Caco-2 (cell line): ENCODE results near the gene CDK5R1. TPM values are rescaled to one million over a fixed set of nuclear protein-coding genes. Genes with fewer than 3 reads are reported as not detected.

Source experiments
- BruUV-seq: library from RNA; stranded (reverse); fragments of 400-500 nt; replicated peaks from 2 replicates; lab custom pipeline; 2021; lab: Mats Ljungman, UMichigan
- CTCF ChIA-PET: fragments of 300-600 bp; sonication (Branson Sonifier 250); formaldehyde crosslinking; loops from one replicate; lab custom pipeline; 2022; ENCODE audit warnings: antibody characterized with exemption; lab: Charles Lee
- POLR2A ChIA-PET: fragments of 300-600 bp; sonication (Branson Sonifier 250); formaldehyde crosslinking; loops from one replicate; lab custom pipeline; 2022; ENCODE audit warnings: antibody characterized with exemption; lab: Charles Lee
- DNase-seq, 2 experiments: peaks; one replicate each; pipeline versions ENCODE4 v3.0.0 to v3.0.0-alpha.2; 2020 to 2022
- H3K27me3 ChIP-seq: replicated peaks from 2 replicates; pipeline ENCODE4 v1.6.0; 2011; ENCODE audit warnings: low read length; ENCODE audit not compliant: control insufficient read depth, insufficient read depth
- H3K36me3 ChIP-seq: 2 replicates; pipeline ENCODE4 v1.5.1; 2011; ENCODE audit warnings: low read length; ENCODE audit not compliant: control insufficient read depth, insufficient read depth
- H3K4me1 ChIP-seq: fragments of 250-450 bp; sonication (Bioruptor Pico); 2 replicates; pipeline ENCODE4 v1.5.1; 2020; ENCODE audit warnings: mild to moderate bottlenecking
- H3K4me3 ChIP-seq: 2 replicates; pipeline ENCODE4 v1.5.1; 2011; ENCODE audit warnings: low read depth, mild to moderate bottlenecking, control low read depth, low read length
- H3K9me3 ChIP-seq: fragments of 250-450 bp; sonication (Bioruptor Pico); 2 replicates; pipeline ENCODE4 v1.5.1; 2020; ENCODE audit warnings: mild to moderate bottlenecking, moderate library complexity
- H3K27ac Mint-ChIP-seq: one replicate; pipeline ENCODE4 v1.8.0; 2022; ENCODE audit warnings: mixed read lengths; ENCODE audit not compliant: unreplicated experiment
- H3K27me3 Mint-ChIP-seq: one replicate; pipeline ENCODE4 v1.8.0; 2022; ENCODE audit warnings: mixed read lengths; ENCODE audit not compliant: insufficient read depth, unreplicated experiment
- H3K36me3 Mint-ChIP-seq: one replicate; pipeline ENCODE4 v1.8.0; 2022; ENCODE audit warnings: mild to moderate bottlenecking, mixed read lengths; ENCODE audit not compliant: insufficient read depth, unreplicated experiment
- H3K4me1 Mint-ChIP-seq: one replicate; pipeline ENCODE4 v1.8.0; 2022; ENCODE audit warnings: low read depth, mixed read lengths; ENCODE audit not compliant: unreplicated experiment
- H3K4me3 Mint-ChIP-seq: one replicate; pipeline ENCODE4 v1.8.0; 2022; ENCODE audit warnings: mild to moderate bottlenecking, moderate library complexity, mixed read lengths; ENCODE audit not compliant: unreplicated experiment
- H3K9me3 Mint-ChIP-seq: one replicate; pipeline ENCODE4 v1.8.0; 2022; ENCODE audit warnings: mixed read lengths; ENCODE audit not compliant: unreplicated experiment
- CTCF ChIP-seq, 2 experiments: fragments of 200-600 bp in 1 of 2; IDR thresholded peaks; 1 replicate in 1 of 2; 2 replicates in 1 of 2; pipeline versions ENCODE4 v1.5.1 to v1.8.0; 2011 to 2022; ENCODE audit warnings: antibody characterized with exemption in 1 of 2, control low read depth in 1 of 2, inconsistent platforms in 1 of 2, low read depth in 1 of 2, low read length in 1 of 2, mild to moderate bottlenecking in 1 of 2, moderate library complexity in 1 of 2; ENCODE audit not compliant: insufficient read depth in 1 of 2, severe bottlenecking in 1 of 2, unreplicated experiment in 1 of 2
- intact Hi-C: fragments of 100-400 bp; cut with micrococcal nuclease; formaldehyde crosslinking; loops from one replicate; pipeline ENCODE4 v1.10.0; 2022; ENCODE audit not compliant: unreplicated experiment
- total RNA-seq: library from RNA; stranded (reverse); gene quantifications from 2 replicates; pipeline ENCODE4 v1.2.3, GENCODE V29; 2022

CDK5R1 gene
- total RNA-seq, 1 experiment from 2014 or later, result 6.6 TPM

- no TSS peak for BruUV-seq
- ChIA-PET POLR2A (no interaction called here), CTCF (interaction anchor here (1.4 kb wide), 1 partner anchor 17 kb away, joined by 3 read pairs; no protein-coding TSS in a partner anchor)
- Histone ChIP-seq H3K27me3 (no peaks in the 10 kb centered on the region), H3K9me3 (no peaks in the 10 kb centered on the region), H3K36me3 (peaks cover 8% of the 10 kb centered on the region), H3K4me3 (no peak overlapping the region), H3K4me1 (no peaks in the 10 kb centered on the region)
- Mint-ChIP-seq H3K9me3 (no peaks in the 10 kb centered on the region), H3K36me3 (peaks cover 95% of the 10 kb centered on the region), H3K4me1 (peaks cover 3% of the 10 kb centered on the region), H3K27me3 (no peaks in the 10 kb centered on the region), H3K4me3 (no peak overlapping the region), H3K27ac (no peak overlapping the region)
- intact Hi-C loops, result no loop called here
- no peak for DNase-seq
- TF ChIP-seq CTCF (IDR thresholded peaks at IDR 0.05; ENCODE audit: insufficient read depth in 1 of 2, low read depth in 1 of 2, low read length in 1 of 2, severe bottlenecking in 1 of 2, unreplicated experiment in 1 of 2), result no peak
Measured at GRCh38 chr17:32479074-32479617, 7.6 kb upstream of the CDK5R1 start.

DNA sequence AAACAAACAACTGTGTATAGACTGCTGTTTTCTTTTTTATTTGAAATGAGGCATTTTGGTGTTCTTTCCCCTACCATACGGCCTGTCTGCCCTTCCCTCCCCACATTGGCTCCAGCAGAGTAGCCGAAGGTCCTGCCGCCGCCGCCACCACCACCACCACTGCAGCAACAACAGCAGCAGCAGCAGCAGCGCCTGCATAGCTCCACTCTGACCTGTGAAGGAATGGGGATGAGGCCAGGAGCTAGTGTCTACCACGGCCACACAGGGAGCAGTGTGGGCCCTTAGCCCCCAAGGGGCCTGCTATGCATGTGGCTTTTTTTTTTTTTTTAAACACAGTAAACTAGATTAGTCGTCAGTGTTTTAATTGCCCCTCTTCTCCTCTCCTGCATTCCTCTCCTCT, 5.6 kb upstream of the CDK5R1 start:
- CTCF ChIA-PET, result interaction anchor here (0.7 kb wide), 1 partner anchor 1093 kb away, joined by 12 read pairs; no protein-coding TSS in a partner anchor
- Histone ChIP-seq H3K36me3 (peaks cover 6% of the 10 kb centered on the region; the same call in 1 of the 2 replicates), H3K27me3 (no peaks in the 10 kb centered on the region), H3K4me1 (peaks cover 10% of the 10 kb centered on the region), H3K9me3 (no peaks in the 10 kb centered on the region), H3K4me3 (no peak overlapping the region)
- no peak for TF ChIP-seq CTCF (IDR thresholded peaks at IDR 0.05; ENCODE audit: insufficient read depth in 1 of 2, low read depth in 1 of 2, low read length in 1 of 2, severe bottlenecking in 1 of 2, unreplicated experiment in 1 of 2)
- Mint-ChIP-seq H3K27me3 (no peaks in the 10 kb centered on the region), H3K4me3 (no peak overlapping the region), H3K27ac (no peak overlapping the region), H3K36me3 (peaks cover 91% of the 10 kb centered on the region), H3K9me3 (no peaks in the 10 kb centered on the region), H3K4me1 (peaks cover 12% of the 10 kb centered on the region)
- DNase-seq, result no peak
- intact Hi-C loops, result no loop called here
- BruUV-seq, result no TSS peak
- POLR2A ChIA-PET, result no interaction called here

DNA sequence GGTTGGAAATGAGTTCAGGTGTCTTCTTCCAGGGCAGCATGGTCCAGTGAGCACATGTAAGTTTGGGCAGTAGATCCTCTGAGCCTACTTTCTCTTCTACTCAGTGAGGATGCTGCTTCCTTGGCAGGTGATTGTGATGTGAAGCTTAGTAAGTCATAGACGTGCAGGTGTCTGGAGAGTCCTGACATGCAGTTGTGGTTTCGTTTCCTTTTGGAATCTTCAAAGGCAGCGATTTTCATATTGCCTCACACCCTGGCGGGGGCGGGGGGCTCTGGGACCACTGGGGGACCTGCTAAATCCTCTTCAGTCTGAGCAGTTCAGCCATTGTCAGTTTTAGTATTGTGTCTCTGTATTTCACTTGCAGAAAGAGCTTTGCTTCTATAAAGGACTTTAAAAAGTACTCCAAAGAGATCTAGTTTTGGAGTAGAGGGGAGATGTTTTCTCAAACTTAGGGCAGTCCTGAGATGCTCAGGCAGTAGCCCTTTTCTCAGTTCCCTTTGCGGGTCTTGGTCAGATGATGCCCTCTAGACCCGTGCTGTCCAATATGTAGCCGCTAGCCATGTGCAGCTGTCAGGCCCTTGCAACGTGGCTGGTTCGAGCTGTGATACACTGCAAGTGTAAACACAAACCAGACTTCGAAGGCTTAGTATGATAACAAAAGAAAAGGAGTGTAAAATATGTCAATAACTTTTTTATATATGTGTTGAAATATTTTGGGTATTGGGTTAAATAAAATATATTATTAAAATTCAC, 4.0 kb upstream of the CDK5R1 start:
- H3K27ac Mint-ChIP-seq, result no peak overlapping the region
- intact Hi-C loops, result no loop called here
- CTCF ChIA-PET, result interaction anchor here (1.7 kb wide), 1 partner anchor 39 kb away, joined by 7 read pairs; the partner anchor contains the start of gene PSMD11

More for the DNA sequence above, 4.0 kb upstream of the CDK5R1 start:
- TF ChIP-seq CTCF (IDR thresholded peaks at IDR 0.05; ENCODE audit: insufficient read depth in 1 of 2, low read depth in 1 of 2, low read length in 1 of 2, severe bottlenecking in 1 of 2, unreplicated experiment in 1 of 2), result no peak
- Histone ChIP-seq H3K36me3 (peaks cover 4% of the 10 kb centered on the region; the same call in 1 of the 2 replicates), H3K4me1 (peaks cover 12% of the 10 kb centered on the region), H3K4me3 (no peak overlapping the region), H3K9me3 (no peaks in the 10 kb centered on the region), H3K27me3 (no peaks in the 10 kb centered on the region)
- peaks cover 82% of the 10 kb centered on the region for H3K36me3 Mint-ChIP-seq
- POLR2A ChIA-PET, result no interaction called here
- BruUV-seq, result no TSS peak
- H3K4me1 Mint-ChIP-seq, result peaks cover 16% of the 10 kb centered on the region
- no peaks in the 10 kb centered on the region for H3K9me3 Mint-ChIP-seq
- no peak overlapping the region for H3K4me3 Mint-ChIP-seq
- DNase-seq, result no peak
- no peaks in the 10 kb centered on the region for H3K27me3 Mint-ChIP-seq
